Stimulated activated CD8-positive, alpha-beta memory T cell treated with anti-CD3 and anti-CD28 coated beads, Interleukin-7, amount 100 ng/mL, for 1 hour (primary cell): ENCODE data around the gene SENP6.
"Not testable (repeated sequence)": the region's sequence is repeated elsewhere in the genome, so short reads cannot be mapped to it uniquely, and the experiment has no call there.

Experiments used
- DNase-seq, 2 donors: peaks; one replicate each; pipeline ENCODE4 v3.0.0-alpha.2; 2020; ENCODE audit warnings: low read depth in 2 of 2

Gene SENP6, protein sequence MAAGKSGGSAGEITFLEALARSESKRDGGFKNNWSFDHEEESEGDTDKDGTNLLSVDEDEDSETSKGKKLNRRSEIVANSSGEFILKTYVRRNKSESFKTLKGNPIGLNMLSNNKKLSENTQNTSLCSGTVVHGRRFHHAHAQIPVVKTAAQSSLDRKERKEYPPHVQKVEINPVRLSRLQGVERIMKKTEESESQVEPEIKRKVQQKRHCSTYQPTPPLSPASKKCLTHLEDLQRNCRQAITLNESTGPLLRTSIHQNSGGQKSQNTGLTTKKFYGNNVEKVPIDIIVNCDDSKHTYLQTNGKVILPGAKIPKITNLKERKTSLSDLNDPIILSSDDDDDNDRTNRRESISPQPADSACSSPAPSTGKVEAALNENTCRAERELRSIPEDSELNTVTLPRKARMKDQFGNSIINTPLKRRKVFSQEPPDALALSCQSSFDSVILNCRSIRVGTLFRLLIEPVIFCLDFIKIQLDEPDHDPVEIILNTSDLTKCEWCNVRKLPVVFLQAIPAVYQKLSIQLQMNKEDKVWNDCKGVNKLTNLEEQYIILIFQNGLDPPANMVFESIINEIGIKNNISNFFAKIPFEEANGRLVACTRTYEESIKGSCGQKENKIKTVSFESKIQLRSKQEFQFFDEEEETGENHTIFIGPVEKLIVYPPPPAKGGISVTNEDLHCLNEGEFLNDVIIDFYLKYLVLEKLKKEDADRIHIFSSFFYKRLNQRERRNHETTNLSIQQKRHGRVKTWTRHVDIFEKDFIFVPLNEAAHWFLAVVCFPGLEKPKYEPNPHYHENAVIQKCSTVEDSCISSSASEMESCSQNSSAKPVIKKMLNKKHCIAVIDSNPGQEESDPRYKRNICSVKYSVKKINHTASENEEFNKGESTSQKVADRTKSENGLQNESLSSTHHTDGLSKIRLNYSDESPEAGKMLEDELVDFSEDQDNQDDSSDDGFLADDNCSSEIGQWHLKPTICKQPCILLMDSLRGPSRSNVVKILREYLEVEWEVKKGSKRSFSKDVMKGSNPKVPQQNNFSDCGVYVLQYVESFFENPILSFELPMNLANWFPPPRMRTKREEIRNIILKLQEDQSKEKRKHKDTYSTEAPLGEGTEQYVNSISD

DNA sequence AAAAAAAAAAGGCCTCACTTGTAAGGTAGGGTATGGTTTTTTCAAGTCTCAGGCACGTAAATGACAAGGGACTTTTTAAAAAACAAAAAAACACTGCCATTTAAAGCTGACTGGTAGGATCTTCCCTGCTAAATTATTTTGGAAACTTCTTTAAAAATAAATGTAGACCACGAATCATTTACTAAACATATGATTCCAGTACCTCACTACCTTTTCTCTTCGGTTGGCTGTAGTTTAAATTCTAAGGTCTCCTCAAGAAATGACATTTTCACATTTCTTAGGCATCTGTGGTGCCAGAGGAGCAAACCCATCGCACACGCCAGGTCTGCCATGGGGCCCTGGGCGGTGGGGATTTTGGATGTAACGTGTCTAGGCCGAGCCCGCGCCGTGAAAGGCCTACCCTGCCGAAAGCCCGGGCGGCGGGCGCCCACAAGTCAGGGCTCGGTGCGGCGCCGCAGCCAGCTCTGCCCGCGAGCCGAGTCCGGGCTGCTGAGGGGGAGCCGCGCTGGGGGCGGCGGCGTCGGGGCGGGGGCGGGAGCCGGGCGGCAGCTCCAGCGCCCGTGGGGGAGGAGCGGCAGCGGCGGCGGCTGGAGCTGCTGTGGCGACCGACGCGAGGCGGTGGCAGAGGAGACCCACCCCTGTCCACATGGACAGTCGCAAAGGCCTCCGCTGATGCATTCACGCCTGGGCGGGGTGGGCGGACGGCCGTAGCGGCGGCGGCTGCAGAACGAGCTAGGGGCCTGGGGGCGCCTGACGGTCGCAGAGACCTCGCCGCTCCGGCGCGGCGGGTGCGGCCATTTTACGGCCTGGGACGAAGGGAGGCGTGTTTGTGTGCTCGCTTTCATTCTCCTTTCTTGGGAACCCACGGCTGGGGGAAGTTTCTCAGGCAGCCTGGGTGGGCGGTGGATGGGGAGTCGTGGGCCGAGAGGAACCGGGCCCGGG, at the start of gene SENP6:
TSS of gene SENP6 (plus strand) at position 577 of the 942 bp plus-strand sequence. CDS start 645 bp downstream, outside the sequence.
- DNase-seq, result peak; percentile 45 to 52

DNA sequence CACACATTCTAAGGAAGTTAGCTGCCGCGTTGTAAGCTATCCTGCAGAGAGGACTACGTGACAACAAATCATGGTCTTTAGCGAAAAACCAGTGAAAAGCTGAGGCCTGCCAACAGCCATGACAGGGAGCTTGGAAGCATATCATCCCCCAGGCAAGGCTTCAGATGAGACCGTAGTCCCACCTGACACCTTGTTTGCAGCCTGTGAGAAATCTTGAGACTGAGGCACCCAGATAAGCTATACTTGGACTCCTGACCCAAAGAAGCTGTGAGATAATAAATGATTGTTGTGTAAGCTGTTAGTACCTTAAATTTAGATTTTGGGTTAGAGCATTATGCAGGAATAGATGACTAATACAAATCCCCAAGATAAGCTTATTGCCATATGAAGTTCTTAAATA, 45.4 kb upstream of the SENP6 start:
- DNase-seq, result no peak

DNA sequence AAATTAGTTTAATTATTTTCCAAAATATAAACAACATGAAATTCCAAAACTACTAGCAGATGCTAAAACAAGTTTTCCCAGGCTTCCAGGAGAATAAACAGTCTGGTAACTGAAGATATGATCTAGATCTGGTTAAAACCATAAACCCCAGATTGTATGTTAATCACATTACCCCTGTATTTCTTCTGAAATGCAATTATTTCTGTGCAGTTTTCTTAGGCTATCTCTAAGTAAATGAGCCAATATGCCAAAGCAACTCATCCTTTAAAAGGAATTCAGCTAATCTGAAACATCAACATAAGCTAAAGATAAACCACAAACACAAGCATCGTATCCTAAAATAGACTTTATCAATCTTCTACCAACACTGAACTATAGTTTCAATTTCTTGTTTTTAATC, 44.6 kb upstream of the SENP6 start:
- no peak for DNase-seq

DNA sequence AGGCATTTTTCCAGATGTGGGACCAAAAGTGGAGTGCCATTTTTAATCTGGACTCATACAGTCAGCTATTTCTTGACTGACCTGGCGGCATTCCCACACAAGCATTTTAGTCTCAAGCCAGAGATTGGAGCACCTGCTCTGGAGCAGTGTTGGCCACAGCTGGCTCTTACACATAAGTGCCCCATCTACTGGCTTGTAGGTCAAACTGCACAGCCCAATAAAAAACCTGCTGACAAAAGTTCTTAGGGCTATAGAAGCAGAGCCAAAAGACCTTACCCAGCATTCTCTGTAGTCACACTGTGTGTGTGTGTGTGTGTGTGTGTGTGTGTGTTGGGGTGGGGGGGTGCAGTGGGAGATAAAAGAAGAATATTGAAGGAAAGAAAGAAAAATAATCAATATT, 38.6 kb upstream of the SENP6 start:
- no peak for DNase-seq

DNA sequence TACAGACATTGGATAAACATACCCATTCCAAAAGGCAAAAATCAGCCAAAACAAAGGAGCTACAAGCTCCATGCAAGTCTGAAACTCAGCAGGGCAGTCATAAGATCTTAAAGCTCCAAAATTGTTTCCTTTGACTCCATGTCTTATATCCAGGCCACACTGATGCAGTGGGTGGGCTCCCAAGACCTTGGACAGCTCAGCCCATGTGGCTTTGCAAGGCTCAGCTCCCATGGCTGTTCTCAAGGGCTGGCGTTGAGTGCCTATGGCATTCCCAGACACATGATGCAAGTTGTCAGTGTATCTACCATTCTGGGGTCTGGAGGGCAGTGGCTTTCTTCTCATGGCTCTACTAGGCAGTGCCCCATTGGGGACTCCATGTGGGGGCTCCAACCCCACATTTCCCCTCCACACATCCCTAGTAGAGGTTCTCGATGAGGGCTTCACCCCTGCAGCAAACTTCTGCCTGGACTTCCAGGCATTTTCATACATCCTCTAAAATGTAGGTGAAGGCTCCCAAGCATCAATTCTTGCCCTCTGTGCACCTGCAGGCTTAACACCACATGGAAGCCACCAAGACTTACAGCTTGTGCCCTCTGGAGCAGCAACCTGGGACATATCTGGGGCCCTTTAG, 35.4 kb upstream of the SENP6 start:
- DNase-seq, result no peak

DNA sequence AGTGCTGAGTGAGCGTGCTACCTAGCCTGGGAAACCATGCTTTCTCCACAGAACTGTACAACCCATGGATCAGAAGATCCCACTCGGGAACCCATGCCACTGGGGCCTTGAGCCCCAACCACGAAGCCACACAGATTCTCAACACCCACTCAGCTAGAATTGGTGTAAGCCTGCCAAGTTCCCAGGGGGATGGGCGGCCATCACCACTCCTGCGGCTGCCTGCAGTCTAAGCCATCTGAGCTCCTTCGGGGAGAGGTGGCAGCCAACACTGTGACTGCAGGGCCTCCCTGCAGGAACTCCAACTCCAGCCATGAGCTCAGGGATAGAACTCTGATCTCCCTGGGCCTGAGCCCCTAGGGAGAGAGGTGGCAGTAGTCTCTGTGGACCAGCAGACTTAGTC, 33.6 kb upstream of the SENP6 start:
- no peak for DNase-seq

DNA sequence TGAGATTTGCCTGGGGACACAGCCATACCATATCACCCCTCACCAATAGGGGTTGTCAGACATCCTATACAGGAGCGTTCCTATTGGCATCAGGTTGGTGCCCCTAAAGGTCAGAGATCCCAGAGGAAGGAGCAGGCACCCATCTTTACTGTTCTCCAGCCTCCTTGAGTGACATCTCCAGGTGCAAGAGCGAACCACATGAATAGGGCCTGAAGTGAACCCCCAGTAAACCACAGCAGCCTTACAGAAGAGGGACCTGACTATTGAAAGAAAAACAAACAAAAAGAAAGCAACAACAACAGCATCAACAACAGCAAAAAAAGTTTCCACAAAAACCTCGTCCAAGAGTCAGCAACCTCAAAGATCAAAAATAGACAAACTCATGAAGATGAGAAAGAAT, 32.7 kb upstream of the SENP6 start:
- DNase-seq, result no peak

DNA sequence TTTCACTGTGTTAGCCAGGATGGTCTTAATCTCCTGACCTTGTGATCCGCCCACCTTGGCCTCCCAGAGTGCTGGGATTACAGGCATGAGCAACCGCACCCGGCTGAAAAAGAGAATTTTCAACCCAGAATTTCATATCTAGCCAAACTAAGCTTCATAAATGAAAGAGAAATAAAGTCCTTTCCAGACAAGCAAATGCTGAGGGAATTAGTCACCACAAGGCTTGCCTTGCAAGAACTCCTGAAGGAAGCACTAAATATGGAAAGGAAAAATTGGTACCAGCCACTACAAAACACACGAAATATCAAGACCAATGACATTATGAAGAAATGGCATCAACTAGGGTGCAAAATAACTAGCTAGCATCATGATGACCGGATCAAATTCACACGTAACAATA, 31.0 kb upstream of the SENP6 start:
- not testable (repeated sequence) for DNase-seq

DNA sequence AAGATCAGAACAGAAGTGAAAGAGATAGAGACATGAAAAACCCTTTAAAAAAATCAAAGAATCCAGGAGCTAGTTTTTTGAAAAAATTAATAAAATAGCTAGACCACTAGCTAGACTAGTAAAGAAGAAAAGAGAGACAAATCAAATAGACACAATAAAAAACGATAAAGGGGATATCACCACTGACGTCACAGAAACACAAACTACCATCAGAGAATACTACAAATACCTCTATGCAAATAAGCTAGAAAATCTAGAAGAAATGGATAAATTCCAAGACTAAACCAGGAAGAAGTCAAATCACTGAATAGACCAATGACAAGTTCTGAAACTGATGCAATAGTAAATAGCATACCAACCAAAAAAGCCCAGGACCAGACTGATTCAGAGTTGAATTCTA, 29.6 kb upstream of the SENP6 start:
- DNase-seq, result no peak

DNA sequence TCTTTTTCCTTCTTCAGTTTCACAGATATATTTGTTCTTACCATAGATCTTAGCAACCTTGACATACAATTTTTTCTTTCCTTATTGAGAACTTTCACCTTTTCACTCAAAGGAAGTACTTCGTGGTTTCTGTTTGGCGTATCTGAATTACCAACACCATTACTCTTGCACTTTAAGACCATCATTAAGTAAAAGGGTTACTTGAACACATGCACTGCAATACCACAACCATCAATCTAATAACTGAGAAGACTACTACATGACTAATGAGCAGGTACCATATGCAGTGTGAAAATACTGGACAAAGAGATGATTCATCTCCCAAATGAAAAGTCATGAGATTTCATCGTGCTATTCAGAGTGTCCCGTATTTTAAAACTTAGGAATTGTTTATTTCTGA, 21.7 kb upstream of the SENP6 start:
- DNase-seq, result no peak

DNA sequence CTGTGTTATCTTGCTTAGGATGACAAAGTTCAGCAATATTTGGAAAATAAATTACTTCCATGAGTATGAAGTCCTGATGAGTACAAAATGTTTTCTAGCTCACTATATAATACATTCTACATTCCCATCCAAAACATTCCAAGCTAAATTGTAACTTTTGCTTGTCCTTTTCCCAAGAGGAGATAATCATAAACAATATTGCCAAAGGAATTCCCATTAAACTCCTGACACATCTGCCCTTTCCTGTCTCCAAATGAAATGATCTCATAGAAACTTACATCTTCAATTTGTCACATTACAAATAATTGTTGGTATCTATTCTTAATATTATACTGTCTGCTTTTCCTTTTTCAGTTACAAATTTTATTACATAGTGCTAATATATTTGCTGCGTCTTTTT, 20.4 kb upstream of the SENP6 start:
- DNase-seq, result no peak

DNA sequence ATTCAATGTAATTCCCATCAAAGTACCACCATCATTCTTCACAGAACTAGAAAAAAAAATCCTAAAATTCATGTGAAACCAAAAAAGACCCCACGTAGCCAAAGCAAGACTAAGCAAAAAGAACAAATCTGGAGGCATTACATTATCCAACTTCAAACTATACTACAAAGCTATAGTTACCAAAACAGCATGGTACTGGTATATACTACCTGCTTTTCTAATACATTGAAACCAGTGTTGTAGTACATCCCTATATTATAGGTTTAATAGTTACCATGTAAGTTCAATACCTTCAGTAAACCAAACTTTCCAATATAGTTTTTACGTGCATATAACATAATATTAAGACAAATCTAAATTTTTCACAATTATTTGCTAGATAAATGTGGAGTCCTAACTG, 17.1 kb upstream of the SENP6 start:
- not testable (repeated sequence) for DNase-seq

DNA sequence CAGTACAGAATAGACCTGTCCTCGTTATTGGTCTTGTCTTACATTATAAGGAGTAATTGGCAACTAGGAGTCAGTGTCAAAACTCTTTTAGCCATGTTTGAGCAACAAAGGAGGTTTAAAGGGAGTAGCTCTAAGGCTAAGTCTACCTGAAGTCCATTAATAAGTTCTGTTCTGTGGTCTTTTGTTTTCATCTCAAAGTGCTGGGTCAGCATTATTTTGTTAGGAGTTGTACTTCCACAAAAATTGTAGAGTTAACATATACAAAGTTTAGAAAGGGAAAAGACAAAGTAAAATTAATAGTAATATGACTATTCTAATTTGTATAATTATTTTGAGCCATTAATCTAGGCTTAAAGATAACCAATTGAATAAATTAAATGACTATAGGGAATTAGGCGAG, 12.7 kb upstream of the SENP6 start:
- no peak for DNase-seq

DNA sequence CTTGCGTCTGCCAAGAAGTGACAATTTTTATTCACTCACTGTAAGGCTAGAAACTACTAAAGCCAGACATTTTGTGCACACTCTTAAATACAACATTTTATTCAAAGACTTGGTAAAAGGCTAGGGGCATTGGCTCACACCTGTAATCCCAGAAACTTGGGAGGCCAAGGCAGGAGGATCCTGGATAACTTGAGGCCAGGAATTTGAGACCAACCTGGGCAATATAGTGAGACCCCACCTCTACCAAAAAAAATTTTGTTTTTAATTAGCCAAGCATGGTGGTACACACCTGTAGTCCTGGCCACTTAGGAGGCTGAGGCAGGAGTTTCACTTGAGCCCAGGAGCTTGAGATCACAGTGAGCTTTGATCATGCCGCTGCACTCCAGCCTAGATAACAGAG, 11.3 kb upstream of the SENP6 start:
- no peak for DNase-seq

DNA sequence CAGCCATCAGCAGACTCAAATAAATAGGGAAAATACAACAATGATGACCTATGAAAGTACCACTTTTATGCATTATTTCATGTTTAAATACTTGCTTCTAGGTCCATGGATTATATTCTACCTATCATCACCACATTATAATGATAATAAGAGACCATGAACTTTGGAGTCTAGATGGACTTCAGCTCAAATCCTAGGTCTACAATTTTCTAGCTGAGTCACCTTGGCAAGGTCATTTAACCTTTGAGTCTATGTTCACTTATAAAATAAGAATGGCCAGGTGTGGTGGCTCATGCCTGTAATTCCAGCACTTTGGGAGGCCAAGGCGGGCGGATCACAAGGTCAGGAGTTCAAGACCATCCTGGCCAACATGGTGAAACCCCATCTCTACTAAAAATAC, 5.3 kb upstream of the SENP6 start:
- DNase-seq, result not testable (repeated sequence)

DNA sequence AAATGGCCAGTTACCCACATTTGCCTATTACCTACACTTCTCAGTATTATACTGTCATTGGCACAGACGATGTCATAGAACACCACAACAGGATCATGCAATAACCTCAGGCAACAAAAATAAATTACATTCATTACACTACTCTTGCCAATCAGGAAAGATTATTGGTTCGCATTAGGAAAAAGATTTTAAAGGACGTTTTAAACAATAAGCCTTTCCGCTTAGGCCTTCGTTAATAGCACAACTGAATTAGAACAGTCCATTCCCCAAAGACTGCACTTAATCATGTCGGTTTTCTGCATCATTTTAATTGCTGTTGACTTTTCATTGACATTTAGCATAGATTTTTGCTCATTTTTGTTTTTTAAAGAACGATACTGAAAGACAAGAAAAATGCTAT, 912 bp upstream of the SENP6 start:
- DNase-seq, result no peak

DNA sequence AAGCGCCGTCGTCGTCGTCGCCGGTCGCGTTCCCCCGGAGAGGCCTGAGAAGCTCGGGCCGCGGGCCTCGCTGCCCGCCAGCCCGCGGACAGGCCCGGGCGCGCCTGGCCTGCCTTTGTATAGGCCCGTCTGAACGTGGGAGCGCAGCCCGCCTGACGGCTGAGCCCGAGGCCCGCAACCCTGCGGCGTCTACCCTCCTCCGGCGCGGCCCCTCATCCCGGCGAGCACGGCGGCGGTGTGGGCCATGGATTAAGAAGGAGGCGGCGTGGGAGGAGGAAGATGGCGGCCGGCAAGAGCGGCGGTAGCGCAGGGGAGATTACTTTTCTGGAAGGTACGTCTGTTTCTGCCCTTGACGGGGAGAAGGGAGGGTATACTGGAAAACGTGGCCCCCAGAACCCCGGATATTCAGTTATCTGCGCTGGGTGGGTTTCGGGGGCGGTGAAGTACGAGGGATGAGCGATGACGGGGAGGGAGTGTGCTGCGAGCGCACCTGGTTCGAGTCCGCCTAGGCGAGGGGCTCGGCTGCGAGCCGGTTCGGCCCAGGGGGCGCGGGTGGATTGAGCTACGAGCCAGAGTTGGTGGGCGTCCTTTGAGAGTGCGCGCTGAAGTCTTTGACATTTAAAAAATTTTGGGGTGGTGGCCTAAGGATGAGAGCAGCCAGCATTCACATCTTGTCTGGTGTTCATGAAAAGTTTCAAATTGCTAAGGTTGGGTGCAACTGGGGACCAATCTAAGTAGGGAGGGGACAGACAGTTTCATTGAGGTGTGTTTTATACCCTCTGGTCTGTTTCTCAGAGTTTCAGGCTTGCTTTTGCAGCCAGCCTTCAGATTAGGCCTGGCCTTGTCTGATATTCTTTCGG, 796 bp downstream of the SENP6 start:
- DNase-seq, result peak; percentile 13 to 23

DNA sequence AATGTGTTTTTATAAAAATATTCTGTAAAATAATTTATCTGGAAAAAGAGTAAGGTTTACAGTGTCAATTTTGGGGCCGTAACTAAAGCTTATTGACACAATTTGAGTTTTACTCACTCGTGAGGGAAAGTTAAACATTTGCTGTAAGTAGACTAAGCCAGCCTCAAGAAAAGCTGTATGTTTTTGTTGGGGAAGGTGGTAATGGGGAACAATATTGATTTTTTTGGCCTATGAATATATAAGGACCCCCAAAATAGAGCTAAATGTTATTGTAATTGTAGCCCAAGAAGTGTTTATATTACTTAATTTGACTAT, 1.4 kb downstream of the SENP6 start:
- no peak for DNase-seq

DNA sequence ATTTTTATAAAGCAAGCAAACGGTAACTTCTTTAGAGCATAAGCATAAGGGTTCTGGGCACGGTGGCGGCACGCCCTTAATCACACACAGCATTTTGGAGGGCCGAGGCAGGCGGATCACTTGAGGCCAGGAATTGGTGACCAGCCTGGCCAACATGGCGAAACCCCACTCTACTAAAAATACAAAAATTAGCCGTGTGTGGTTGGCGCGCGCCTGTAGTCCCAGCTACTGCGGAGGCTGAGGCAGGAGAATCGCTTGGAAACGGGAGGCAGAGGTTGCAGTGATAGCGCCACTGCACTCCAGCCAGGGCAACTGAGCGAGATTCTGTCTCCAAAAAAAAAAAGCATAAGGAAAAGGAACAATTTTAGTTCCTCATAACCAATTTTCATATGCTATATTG, 2.6 kb downstream of the SENP6 start:
- no peak for DNase-seq

DNA sequence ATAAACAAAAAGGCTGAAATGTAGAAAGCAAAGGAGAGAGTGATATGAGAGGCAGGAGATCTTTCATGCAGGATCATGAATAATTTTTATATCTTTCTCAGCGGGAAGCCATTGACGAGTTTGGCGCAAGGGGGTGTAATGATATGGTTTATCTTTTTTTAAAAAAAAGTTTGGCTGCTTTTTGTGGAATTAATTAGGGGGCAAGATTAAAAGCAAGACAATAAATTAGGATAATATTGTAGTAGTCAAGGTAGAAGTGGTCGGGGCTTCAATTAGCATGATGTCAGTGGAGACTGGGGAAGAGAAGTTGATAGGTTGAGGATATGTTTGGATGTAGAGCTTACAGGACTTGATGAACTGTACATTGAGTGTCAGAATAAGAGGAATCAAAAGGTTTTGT, 4.0 kb downstream of the SENP6 start:
- no peak for DNase-seq
